Measurements from ENCODE around the gene SECTM1. TPM values are rescaled to one million over a fixed set of nuclear protein-coding genes. Genes with fewer than 3 reads are reported as not detected.

The SECTM1 gene
- polyA plus RNA-seq, 1 donor = 16.1 TPM

DNA sequence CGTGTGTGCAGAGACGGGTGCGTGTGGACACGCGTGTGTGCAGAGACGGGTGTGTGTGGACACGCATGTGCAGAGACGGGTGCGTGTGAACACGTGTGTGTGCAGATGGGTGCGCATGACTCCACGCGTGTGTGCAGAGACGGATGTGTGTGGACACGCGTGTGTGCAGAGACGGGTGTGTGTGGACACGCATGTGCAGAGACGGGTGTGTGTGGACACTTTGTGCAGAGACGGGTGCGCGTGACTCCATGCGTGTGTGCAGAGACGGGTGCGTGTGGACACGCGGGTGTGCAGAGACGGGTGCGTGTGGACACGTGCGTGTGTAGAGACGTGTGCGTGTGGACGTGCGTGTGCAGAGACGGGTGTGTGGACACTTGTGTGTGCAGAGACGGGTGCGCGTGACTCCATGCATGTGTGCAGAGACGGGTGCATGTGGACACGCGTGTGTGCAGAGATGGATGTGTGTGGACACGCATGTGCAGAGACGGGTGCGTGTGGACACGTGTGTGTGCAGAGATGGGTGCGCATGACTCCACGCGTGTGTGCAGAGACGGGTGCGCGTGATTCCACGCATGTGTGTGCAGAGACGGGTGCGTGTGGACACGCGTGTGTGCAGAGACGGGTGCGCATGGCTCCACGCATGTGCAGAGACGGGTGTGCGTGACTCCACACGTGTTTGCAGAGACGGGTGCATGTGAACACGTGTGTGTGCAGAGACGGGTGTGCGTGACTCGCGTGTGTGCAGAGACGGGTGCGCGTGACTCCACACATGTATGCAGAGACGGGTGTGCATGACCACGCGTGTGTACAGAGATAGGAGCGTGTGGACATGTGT lies 14.6 kb downstream of the SECTM1 start:
- H3K9me3 ChIP-seq (ENCODE audit: control insufficient read depth, low read depth, low read length) = peaks cover 14% of the 10 kb centered on the region
- no peak overlapping the region for H3K27ac ChIP-seq (ENCODE audit: low read length)
- H3K4me1 ChIP-seq (ENCODE audit: control insufficient read depth, insufficient read depth, low read length) = peaks cover 32% of the 10 kb centered on the region
- peaks cover 11% of the 10 kb centered on the region for H3K27me3 ChIP-seq (ENCODE audit: control insufficient read depth, insufficient read depth, low read length)
- 100% methylated on average over 2 of the region's 76 CpGs for WGBS (ENCODE audit: insufficient coverage, low lambda C conversion rate)
- H3K36me3 ChIP-seq (ENCODE audit: control insufficient read depth, insufficient read depth, low read length) = no peaks in the 10 kb centered on the region
- no peak overlapping the region for H3K4me3 ChIP-seq (ENCODE audit: low read length)
- no peak for DNase-seq

DNA sequence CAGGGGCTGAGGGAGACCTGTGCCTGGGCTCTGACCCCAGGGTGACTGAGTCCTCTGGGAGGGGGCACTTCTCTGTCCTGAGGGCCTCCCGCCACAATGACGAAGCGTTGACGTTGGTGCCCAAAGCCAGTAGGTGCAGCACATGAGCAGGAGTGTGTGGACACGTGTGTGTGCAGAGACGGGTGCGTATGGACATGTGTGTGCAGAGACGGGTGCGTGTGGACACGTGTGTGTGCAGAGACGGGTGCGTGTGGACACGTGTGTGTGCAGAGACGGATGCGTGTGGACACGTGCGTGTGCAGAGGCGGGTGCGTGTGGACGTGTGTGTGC lies 15.4 kb downstream of the SECTM1 start:
- no peaks in the 10 kb centered on the region for H3K36me3 ChIP-seq (ENCODE audit: control insufficient read depth, insufficient read depth, low read length)
- peaks cover 32% of the 10 kb centered on the region for H3K4me1 ChIP-seq (ENCODE audit: control insufficient read depth, insufficient read depth, low read length)
- 100% methylated on average over 3 of the region's 20 CpGs for WGBS (ENCODE audit: insufficient coverage, low lambda C conversion rate)

DNA sequence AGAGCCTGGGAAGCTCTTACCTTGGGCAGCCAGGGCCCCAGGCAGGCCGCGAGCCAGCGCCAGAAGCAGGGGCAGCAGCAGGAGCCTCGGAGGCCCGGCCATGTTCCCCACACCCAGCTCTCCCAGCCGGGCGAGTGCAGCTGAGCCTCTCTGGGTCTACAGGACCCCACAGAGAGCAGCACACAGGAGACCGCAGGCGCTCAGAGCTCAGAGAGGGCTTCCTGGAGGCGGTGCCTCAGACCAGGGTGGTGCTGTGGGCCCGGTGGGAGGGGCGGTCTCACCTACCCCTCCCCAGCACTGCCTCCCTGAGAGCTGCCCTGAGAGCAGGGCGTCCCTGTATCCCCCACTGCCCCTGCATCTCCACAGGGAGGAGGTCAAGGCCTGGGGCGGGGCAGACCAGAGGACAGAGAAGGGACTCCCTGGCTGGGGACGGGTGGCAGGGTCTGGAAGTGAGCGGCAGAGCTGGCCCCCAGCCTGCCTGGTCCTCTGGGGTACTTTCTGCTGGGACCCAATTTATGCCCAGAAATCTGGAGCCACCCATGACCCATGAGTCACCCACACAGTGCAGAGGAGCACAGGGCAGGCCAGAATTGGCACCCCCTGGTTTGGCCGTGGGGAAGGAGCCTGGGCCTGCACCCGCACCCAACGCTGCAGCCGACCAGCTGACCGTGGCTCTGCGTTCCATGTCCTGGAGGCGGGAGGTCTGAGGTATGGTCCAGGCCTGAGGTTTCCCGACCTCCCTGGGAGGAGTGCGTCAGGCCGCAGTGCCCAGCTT lies 16.0 kb downstream of the SECTM1 start, which contains the start of gene CD7:
TSS of gene CD7 (minus strand) at position 215 of the 775 bp plus-strand sequence. CDS start at position 102, 113 bp downstream.
- Histone ChIP-seq H3K4me3 (ENCODE audit: low read length) (no peak within 1 kb of the TSS), H3K27ac (ENCODE audit: low read length) (no peak within 1 kb of the TSS), H3K36me3 (ENCODE audit: control insufficient read depth, insufficient read depth, low read length) (no peaks in the 10 kb centered on the region), H3K4me1 (ENCODE audit: control insufficient read depth, insufficient read depth, low read length) (peaks cover 32% of the 10 kb centered on the region), H3K27me3 (ENCODE audit: control insufficient read depth, insufficient read depth, low read length) (peaks cover 11% of the 10 kb centered on the region), H3K9me3 (ENCODE audit: control insufficient read depth, low read depth, low read length) (peaks cover 14% of the 10 kb centered on the region)
- no CpG with 5 or more reads among the region's 26 CpGs for WGBS (ENCODE audit: insufficient coverage, low lambda C conversion rate)
- no peak for DNase-seq

More for the DNA sequence above, 15.4 kb downstream of the SECTM1 start:
- Histone ChIP-seq H3K27me3 (ENCODE audit: control insufficient read depth, insufficient read depth, low read length) (peaks cover 11% of the 10 kb centered on the region), H3K27ac (ENCODE audit: low read length) (no peak overlapping the region), H3K9me3 (ENCODE audit: control insufficient read depth, low read depth, low read length) (peaks cover 14% of the 10 kb centered on the region), H3K4me3 (ENCODE audit: low read length) (no peak overlapping the region)
- DNase-seq = no peak

DNA sequence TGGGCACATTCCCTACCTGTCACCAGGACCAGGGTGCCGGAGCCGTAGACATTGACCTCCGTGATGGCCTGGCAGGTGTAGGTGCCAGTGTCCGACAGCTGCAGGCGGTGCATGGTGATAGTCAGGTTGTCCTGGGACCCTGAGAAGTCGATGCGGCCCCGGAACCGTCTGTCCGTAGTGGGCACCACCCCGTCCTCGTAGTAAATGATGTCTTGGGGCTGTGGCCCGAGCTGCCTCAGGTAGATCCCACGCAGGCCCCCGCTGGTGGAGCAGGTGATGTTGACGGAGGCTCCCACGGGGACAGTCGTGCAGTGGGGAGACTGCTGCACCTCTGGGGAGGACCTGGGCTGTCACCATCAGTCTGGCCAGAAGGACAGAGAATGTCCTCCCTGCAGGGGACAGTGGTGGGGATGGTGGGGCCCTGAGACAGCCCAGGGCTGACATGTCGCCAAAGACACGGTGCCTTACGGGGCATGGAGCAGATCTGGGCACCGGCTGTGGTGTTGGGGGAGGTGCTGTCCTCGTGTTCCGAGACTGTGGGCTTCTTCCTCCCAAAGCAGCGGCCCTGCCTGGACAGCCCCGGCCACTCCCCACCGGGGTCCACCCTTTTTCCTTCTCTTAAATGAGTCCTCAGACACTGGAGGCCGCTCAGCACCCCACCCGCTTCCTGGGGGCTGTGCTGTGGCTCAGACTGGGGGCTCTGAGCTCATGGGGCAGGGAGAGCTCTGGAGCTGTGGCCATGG lies 16.7 kb downstream of the SECTM1 start:
- H3K27me3 ChIP-seq (ENCODE audit: control insufficient read depth, insufficient read depth, low read length) = peaks cover 11% of the 10 kb centered on the region
- no CpG with 5 or more reads among the region's 29 CpGs for WGBS (ENCODE audit: insufficient coverage, low lambda C conversion rate)
- H3K4me3 ChIP-seq (ENCODE audit: low read length) = no peak overlapping the region
- no peak for DNase-seq
- no peaks in the 10 kb centered on the region for H3K36me3 ChIP-seq (ENCODE audit: control insufficient read depth, insufficient read depth, low read length)
- peaks cover 32% of the 10 kb centered on the region for H3K4me1 ChIP-seq (ENCODE audit: control insufficient read depth, insufficient read depth, low read length)
- H3K27ac ChIP-seq (ENCODE audit: low read length) = no peak overlapping the region
- peaks cover 14% of the 10 kb centered on the region for H3K9me3 ChIP-seq (ENCODE audit: control insufficient read depth, low read depth, low read length)

DNA sequence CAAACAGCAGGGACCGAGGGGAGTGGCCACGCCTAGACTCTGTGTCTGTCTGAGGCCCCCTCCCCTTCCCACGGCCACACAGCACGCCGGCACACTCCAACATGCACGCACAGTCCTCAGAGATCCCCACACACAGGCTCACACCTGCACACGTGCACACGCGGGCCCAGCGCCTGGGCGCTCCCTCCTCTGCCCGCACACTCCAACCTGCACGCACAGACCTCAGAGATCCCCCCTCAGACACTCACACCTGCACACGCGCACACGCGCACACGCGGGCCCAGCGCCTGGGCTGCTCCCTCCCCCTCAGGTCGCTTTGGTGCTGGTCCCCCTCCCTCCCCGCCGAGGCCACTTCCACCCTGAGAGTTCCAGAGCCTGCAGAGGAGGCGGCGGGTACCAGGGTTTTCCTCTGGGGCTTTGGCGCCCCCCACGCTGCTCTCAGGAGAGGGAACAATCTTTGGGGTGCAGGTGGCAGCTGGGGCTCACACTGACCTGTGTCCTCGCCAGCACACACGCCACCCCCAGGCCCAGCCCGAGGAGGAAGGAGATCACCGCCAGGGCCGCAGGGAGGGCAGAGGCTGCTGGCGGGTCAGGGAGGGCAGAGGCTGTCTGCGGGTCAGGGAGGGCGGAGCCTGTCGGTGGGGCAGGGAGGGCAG lies 17.7 kb downstream of the SECTM1 start:
- H3K27ac ChIP-seq (ENCODE audit: low read length) = no peak overlapping the region
- WGBS (ENCODE audit: insufficient coverage, low lambda C conversion rate) = no CpG with 5 or more reads among the region's 36 CpGs
- no peaks in the 10 kb centered on the region for H3K36me3 ChIP-seq (ENCODE audit: control insufficient read depth, insufficient read depth, low read length)
- H3K4me3 ChIP-seq (ENCODE audit: low read length) = peak overlapping the region; percentile 16
- H3K27me3 ChIP-seq (ENCODE audit: control insufficient read depth, insufficient read depth, low read length) = peaks cover 11% of the 10 kb centered on the region
- H3K9me3 ChIP-seq (ENCODE audit: control insufficient read depth, low read depth, low read length) = peaks cover 20% of the 10 kb centered on the region
- DNase-seq = peak in 1 of 2 donors; percentile 42
- peaks cover 29% of the 10 kb centered on the region for H3K4me1 ChIP-seq (ENCODE audit: control insufficient read depth, insufficient read depth, low read length)

DNA sequence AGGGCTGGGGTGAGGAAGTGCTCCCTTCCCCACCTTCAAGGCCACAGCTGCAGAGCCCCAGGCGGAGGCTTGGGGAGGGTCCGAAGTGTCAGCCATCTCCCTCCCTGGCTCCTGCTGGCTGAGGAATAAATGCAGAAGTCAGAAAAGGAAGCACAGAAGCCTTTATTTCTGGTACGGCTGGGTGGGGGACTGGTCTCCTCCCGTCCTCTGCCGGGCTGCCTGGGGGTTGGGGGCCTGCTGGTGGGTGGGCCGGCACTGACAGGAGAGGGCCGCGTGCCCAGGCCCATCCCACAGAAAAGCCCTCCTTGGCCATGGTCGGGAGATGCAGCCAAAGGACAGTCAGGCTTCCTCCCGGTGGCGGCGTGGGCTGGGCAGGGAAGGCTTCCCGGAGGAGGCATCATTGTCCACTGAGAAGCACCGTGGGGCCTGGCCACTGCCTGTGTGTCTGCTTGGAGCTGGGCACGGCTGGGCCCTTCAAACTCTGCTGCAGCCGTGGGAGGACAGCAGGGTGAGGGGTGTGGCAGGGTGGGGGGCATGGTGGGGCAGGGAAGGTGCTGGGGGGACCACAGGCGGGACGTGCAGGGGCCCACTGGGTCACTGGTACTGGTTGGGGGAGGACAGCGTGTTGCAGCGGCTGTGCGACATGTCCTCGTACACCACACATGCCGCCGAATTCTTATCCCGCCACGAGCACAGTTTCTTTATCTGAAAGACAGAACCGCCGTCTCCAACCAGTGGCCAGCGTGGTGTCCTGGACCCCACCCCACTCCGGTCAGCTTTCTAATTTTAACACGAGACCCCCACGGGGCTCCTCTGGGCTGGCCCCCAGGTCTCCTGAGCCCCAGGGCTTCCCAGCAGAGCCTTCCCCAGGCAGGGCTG lies 18.6 kb downstream of the SECTM1 start:
- no peak for DNase-seq
- WGBS (ENCODE audit: insufficient coverage, low lambda C conversion rate) = no CpG with 5 or more reads among the region's 32 CpGs
- Histone ChIP-seq H3K4me3 (ENCODE audit: low read length) (no peak overlapping the region), H3K36me3 (ENCODE audit: control insufficient read depth, insufficient read depth, low read length) (no peaks in the 10 kb centered on the region), H3K27me3 (ENCODE audit: control insufficient read depth, insufficient read depth, low read length) (peaks cover 11% of the 10 kb centered on the region), H3K4me1 (ENCODE audit: control insufficient read depth, insufficient read depth, low read length) (peaks cover 33% of the 10 kb centered on the region), H3K9me3 (ENCODE audit: control insufficient read depth, low read depth, low read length) (peaks cover 22% of the 10 kb centered on the region), H3K27ac (ENCODE audit: low read length) (no peak overlapping the region)

DNA sequence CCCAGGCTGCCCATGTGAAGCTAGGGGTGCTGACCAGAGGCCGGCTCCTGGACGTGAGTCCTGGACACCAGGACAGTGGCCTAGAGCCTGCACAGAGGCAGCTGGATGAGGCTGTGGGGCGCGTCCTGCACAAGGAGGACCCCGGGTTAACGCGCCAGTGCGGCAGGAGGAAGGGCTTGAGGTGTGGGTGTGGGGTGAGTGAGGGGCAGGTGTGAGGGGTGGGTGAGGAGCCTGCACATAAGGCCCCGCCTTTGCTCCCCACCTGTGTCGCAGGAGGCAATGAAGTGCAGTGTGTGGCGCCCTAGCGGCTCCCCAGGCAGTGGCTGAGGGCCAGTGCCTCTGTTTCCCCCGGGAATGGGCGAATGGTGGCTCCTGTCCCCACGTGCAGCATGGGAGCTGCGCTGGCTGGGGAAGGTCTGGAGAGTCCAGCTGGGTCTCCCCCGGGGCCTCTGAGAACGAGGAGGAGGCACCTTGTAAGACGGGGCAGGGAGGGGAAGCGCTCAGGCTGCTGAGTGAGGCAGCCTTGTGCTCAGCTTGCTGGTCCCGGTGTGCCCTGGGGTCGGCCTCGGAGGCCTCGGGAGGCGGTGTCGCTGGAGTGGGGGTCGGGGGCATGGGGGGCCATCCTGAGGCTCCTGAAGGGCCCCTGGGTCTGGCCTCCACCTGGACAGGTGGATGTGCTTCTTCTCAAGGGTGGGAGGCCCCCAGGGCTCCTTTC lies 19.4 kb downstream of the SECTM1 start:
- H3K36me3 ChIP-seq (ENCODE audit: control insufficient read depth, insufficient read depth, low read length) = no peaks in the 10 kb centered on the region
- WGBS (ENCODE audit: insufficient coverage, low lambda C conversion rate) = no CpG with 5 or more reads among the region's 27 CpGs
- H3K4me1 ChIP-seq (ENCODE audit: control insufficient read depth, insufficient read depth, low read length) = peaks cover 38% of the 10 kb centered on the region
- H3K27ac ChIP-seq (ENCODE audit: low read length) = no peak overlapping the region
- no peak for DNase-seq
- H3K9me3 ChIP-seq (ENCODE audit: control insufficient read depth, low read depth, low read length) = peaks cover 17% of the 10 kb centered on the region
- peaks cover 11% of the 10 kb centered on the region for H3K27me3 ChIP-seq (ENCODE audit: control insufficient read depth, insufficient read depth, low read length)
- no peak overlapping the region for H3K4me3 ChIP-seq (ENCODE audit: low read length)

DNA sequence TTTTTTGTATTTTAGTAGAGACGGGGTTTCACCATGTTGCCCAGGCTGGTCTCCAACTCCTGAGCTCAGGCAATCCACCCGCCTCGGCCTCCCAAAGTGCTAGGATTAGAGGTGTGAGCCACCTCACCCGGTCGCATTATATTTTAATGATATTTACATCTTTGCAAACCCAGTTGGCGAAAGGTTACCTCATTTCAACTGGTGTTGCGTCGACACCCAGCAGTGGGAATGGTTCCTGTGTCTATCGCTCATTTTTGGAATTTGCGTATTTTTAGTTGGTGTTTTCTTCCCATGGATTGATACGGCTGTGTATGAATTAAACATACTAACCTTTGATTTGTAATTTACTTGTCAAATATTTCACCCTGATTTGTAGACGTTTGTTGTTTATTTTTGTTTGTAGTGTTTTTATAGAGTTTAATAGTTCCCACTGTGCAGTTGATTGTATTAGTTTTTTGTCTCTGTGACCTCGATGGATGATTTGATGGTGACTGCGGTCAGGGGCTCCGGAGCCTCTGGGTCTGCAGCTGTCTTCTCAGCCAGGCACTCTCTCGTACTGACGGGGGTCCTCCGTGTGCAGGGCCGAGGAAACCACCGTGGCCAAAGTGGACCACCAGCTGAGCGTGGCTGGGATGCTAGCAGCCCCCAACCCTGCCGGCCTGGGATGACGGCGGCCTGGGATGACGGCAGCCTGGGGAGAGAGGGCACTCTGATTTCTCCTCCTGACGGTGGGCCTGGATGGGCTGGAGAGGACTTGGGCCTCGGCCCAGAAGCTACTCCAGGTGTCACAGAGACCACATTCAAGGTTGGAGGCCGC lies 20.2 kb downstream of the SECTM1 start:
- Histone ChIP-seq H3K27me3 (ENCODE audit: control insufficient read depth, insufficient read depth, low read length) (peaks cover 11% of the 10 kb centered on the region), H3K4me1 (ENCODE audit: control insufficient read depth, insufficient read depth, low read length) (peaks cover 38% of the 10 kb centered on the region), H3K36me3 (ENCODE audit: control insufficient read depth, insufficient read depth, low read length) (no peaks in the 10 kb centered on the region), H3K9me3 (ENCODE audit: control insufficient read depth, low read depth, low read length) (peaks cover 18% of the 10 kb centered on the region), H3K27ac (ENCODE audit: low read length) (no peak overlapping the region), H3K4me3 (ENCODE audit: low read length) (no peak overlapping the region)
- WGBS (ENCODE audit: insufficient coverage, low lambda C conversion rate) = 92% methylated on average over 5 of the region's 28 CpGs
- no peak for DNase-seq

Measured in large intestine (tissue), 3 donors.